GM18499 (cell line): ENCODE measurements around the gene FAM50A.
"Not testable (repeated sequence)": the region's sequence is repeated elsewhere in the genome, so short reads cannot be mapped to it uniquely, and the experiment has no call there.

ENCODE experiments used
- ATAC-seq: cut with Tn5 transposase; IDR thresholded peaks from one replicate; pipeline ENCODE4 v1.9.1; 2021; ENCODE audit warnings: moderate number of reproducible peaks; ENCODE audit not compliant: insufficient read depth, unreplicated experiment

Gene FAM50A

GRCh38 chrX:154443992-154444754, at the start of gene FAM50A:
Gene FAM50A, plus strand, starts transcription at chrX:154444141. Its CDS starts 95 bp downstream, at chrX:154444236.
- ATAC-seq = no peak

- ATAC-seq = not testable (repeated sequence)
Observed at GRCh38 chrX:154396363-154396762, 47.6 kb upstream of the FAM50A start.

GRCh38 chrX:154396973-154397887, 46.7 kb upstream of the FAM50A start:
- ATAC-seq = no peak

- no peak for ATAC-seq
Observed at GRCh38 chrX:154397888-154398667, 45.9 kb upstream of the FAM50A start, which contains the start of gene RPL10. Gene RPL10, plus strand, starts transcription at chrX:154398377. Its CDS starts 143 bp downstream, at chrX:154398520.

GRCh38 chrX:154398668-154399526, 45.0 kb upstream of the FAM50A start:
- no peak for ATAC-seq

- no peak for ATAC-seq
Observed at GRCh38 chrX:154399527-154400368, 44.2 kb upstream of the FAM50A start.

GRCh38 chrX:154400369-154400817, 43.5 kb upstream of the FAM50A start:
- not testable (repeated sequence) for ATAC-seq

- no peak for ATAC-seq
Observed at GRCh38 chrX:154401045-154401799, 42.7 kb upstream of the FAM50A start.

- no peak for ATAC-seq
Observed at GRCh38 chrX:154401918-154402621, 41.9 kb upstream of the FAM50A start.

- ATAC-seq = no peak
Observed at GRCh38 chrX:154402622-154403127, 41.3 kb upstream of the FAM50A start.

GRCh38 chrX:154403192-154403591, 40.7 kb upstream of the FAM50A start:
- ATAC-seq = no peak

GRCh38 chrX:154403858-154404257, 40.1 kb upstream of the FAM50A start:
- no peak for ATAC-seq

GRCh38 chrX:154404625-154405192, 39.2 kb upstream of the FAM50A start:
- no peak for ATAC-seq

GRCh38 chrX:154408659-154409221, 35.2 kb upstream of the FAM50A start:
- ATAC-seq = no peak

GRCh38 chrX:154409222-154409871, 34.6 kb upstream of the FAM50A start, which contains the start of gene DNASE1L1:
Gene DNASE1L1, minus strand, starts transcription at chrX:154409254. Its CDS starts 3,686 bp downstream, at chrX:154405568.
- no peak for ATAC-seq

GRCh38 chrX:154411981-154412340, 32.0 kb upstream of the FAM50A start:
- ATAC-seq = no peak
